IMR-90 (cell line): Measurements from ENCODE around the gene ADCY2.

Experiments used
- CEBPB ChIP-seq: IDR thresholded peaks from 2 replicates; pipeline ENCODE4 v1.6.1; 2012; ENCODE audit warnings: low read depth, low read length, improper control_type of control experiment
- CTCF ChIP-seq: conservative IDR thresholded peaks from 2 replicates; pipeline ENCODE4 v1.5.1; 2012; ENCODE audit warnings: mild to moderate bottlenecking, low read depth, low read length, improper control_type of control experiment
- ELK1 ChIP-seq: fragments of 150-350 bp; IDR thresholded peaks from 2 replicates; pipeline ENCODE4 v1.6.1; 2016; ENCODE audit warnings: low read depth, mild to moderate bottlenecking, low read length, moderate library complexity, borderline replicate concordance
- FOS ChIP-seq: fragments of 150-350 bp; IDR thresholded peaks from 2 replicates; pipeline ENCODE4 v1.6.1; 2016; ENCODE audit warnings: low read depth, low read length
- MAFK ChIP-seq: IDR thresholded peaks from 2 replicates; pipeline ENCODE4 v1.6.1; 2012; ENCODE audit warnings: low read depth, low read length, improper control_type of control experiment
- NFE2L2 ChIP-seq: fragments of 150-350 bp; IDR thresholded peaks from 2 replicates; pipeline ENCODE4 v1.6.1; 2016; ENCODE audit warnings: low read depth, mild to moderate bottlenecking, low read length
- POLR2A ChIP-seq: IDR thresholded peaks from 2 replicates; pipeline ENCODE4 v1.6.1; 2012; ENCODE audit warnings: mild to moderate bottlenecking, low read depth, low read length
- RAD21 ChIP-seq: IDR thresholded peaks from 2 replicates; pipeline ENCODE4 v1.6.1; 2012; ENCODE audit warnings: low read length, improper control_type of control experiment
- RCOR1 ChIP-seq: IDR thresholded peaks from 2 replicates; pipeline ENCODE4 v1.6.1; 2012; ENCODE audit warnings: mild to moderate bottlenecking, low read length, improper control_type of control experiment; ENCODE audit not compliant: insufficient replicate concordance
- RFX5 ChIP-seq: IDR thresholded peaks from 2 replicates; pipeline ENCODE4 v1.8.0; 2012; ENCODE audit warnings: low read depth, mild to moderate bottlenecking, low read length, moderate library complexity
- SMC3 ChIP-seq: fragments of 150-350 bp; IDR thresholded peaks from 2 replicates; pipeline ENCODE4 v1.6.1; 2016; ENCODE audit warnings: low read depth, mild to moderate bottlenecking, antibody characterized with exemption, low read length, moderate library complexity
- USF2 ChIP-seq: fragments of 150-350 bp; IDR thresholded peaks from 2 replicates; pipeline ENCODE4 v1.6.1; 2017; ENCODE audit warnings: mild to moderate bottlenecking, antibody characterized with exemption, low read length, low read depth

GRCh38 chr5:7541898-7542297 is 146.0 kb downstream of the ADCY2 start:
- no peak for TF ChIP-seq SMC3
- no peak for TF ChIP-seq POLR2A
- TF ChIP-seq CTCF, result no peak
- no peak for TF ChIP-seq NFE2L2
- TF ChIP-seq RCOR1, result no peak
- no peak for TF ChIP-seq RAD21
- no peak for TF ChIP-seq RFX5
- no peak for TF ChIP-seq FOS
- no peak for TF ChIP-seq CEBPB
- no peak for TF ChIP-seq MAFK
- no peak for TF ChIP-seq ELK1
- TF ChIP-seq USF2, result no peak
